ENCODE data around the gene RB1.

The RB1 gene

DNA sequence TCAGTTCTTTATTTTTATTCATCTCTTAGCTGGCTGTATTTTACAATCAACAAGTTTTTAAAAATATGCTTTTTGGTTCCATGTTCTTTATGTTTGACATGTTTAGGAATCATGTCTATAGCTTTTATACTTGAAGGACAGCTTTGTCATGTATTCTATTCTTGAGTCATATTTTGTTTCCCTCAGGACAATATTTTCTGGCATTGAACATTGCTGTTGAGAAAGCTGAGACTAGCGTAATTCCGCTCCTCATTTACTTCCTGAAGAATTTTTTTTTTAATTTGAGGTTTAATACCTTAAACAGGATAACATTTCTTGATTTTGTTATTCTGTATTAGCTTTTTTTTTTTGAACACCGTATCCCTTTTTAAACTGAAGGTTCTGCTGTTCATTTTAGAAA is 53.2 kb downstream of the RB1 start:
- no peak for DNase-seq

DNA sequence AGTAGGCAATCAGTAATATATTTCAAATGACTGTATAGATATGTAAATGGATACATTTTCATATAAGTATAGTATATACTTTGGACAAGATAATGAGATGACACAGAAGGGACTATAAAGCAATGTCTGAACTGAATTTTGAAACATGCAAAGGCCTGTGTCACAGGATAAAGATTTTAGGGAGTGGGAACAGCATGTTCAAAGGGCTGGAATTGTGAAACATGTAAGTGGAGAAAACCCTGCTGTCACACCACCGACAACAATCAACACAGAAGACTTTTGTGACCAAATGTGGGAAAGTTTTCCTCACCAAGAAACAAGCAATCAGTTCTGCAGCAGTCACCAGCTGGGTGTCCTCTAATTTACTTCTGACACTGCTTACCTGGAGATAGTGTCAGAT is 66.4 kb downstream of the RB1 start:
- DNase-seq, result no peak

DNA sequence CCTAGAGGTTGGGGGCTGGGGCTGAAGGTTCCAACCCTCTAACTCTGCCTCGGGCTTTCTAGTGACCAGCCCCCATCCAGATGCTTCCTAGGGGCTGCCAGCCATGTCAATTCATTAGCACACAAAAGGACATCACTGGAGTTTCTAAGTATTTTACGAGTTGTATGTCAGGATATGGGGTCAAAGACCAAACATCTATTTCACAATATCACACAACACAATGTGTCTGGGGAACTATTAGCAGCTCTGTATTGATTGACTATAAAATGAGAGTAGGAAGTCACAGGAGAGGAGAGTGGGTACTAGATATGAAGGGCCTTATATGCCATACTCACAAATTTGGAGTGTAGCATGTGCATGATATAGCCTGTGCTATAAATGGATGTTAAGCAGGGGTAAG is 67.3 kb downstream of the RB1 start:
- DNase-seq, result no peak

- no peak for DNase-seq
These were observed 74.3 kb downstream of the RB1 start for GRCh38 chr13:48377857-48378256.

DNA sequence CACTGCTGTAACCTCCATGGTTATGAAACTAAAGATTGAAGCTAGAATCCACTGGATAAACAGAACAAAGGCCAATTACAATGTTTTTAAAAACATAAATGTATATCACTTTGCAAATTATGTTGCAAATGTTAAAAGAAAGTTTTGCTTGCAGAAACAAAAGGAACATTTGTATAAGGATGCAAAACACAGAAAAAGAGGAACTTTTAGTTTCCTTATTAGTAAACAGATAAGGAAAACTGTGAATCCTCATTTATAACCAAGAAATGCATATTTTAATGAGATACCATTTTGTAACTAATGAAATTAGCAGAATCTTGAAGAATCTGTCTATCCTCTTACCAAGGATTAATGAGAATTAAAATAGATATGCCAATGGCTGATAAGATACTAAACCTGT is 77.0 kb downstream of the RB1 start:
- DNase-seq, result no peak

- no peak for DNase-seq
These were observed 79.8 kb downstream of the RB1 start for GRCh38 chr13:48383384-48383783.

- DNase-seq, result no peak
These were observed 83.3 kb downstream of the RB1 start for GRCh38 chr13:48386816-48387215.

- no peak for DNase-seq
These were observed 87.7 kb downstream of the RB1 start for GRCh38 chr13:48391257-48391656.

DNA sequence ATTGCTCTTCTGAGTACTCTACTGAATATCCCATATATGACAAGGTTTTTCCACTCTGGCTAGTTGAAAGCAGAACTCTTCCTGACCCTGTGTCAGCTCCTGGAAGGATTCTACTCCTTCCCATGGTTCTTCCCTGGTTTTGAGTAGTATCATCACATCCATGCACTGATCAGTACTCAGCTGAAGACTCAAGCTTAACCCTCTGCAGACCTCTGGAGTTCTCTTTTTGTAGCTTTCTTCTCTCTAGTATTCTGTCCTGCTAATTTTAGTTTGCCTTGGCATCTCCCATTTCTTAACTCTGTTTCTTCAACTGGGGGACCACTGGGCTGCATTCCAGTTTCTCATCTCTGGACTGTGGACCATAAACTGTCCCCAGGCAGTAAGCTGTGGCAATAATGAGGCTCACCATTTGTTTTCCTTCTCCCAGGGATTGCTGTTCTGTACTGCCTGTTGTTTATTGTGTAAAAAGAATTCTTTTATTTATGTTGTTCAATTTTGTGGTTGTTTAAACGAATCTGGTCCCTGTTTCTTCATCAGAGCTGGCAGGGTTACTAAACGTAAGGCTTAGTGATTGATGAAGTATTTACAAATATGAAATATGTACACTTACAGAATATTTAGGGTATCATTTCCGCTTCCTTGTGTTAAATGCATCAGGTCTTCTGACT is 89.6 kb downstream of the RB1 start:
- DNase-seq, result no peak

DNA sequence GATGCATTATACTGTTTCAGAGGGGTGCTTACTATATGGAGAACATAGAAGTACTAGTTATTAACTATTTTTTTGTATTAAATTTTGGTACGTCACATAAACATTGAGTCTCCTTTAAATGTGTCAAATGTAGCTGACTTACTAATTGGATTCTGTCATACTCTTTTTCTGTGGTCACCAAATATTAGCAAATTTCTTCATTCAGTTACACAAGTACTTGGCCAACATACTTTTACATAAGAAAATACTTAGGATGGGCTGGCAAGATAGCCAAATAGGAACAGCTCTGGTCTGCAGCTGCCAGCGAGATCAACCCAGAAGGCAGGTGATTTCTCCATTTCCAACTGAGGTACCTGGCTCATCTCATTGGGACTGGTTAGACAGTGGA is 90.1 kb downstream of the RB1 start:
- DNase-seq, result no peak

- no peak for DNase-seq
These were observed 94.2 kb downstream of the RB1 start for GRCh38 chr13:48397744-48398143.

- DNase-seq, result no peak
These were observed 95.0 kb downstream of the RB1 start for GRCh38 chr13:48398450-48399095.

- DNase-seq, result no peak
These were observed 96.6 kb downstream of the RB1 start for GRCh38 chr13:48400090-48400694.

DNA sequence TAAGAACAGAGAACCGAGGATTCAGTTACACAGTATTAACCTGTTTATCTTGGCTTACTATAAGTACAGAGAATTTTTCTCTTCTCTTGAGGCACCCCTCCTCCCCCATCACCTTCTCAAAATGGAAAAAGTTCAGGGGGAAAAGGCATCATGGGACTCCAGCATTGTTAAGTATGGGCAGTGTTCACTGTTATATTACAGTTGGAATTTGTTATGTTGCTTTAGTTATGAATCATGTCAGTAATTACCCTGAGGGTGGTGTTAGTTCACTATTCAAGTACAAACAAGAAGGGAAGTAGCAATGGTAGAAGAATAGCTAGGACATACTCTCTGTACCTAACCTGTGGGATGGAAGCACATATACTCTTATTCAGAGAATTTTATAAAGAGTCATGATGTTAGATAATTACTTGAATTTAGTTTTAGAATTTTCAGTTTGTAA is 97.3 kb downstream of the RB1 start:
- no peak for DNase-seq

- no peak for DNase-seq
These were observed 97.9 kb downstream of the RB1 start for GRCh38 chr13:48401480-48401879.

DNA sequence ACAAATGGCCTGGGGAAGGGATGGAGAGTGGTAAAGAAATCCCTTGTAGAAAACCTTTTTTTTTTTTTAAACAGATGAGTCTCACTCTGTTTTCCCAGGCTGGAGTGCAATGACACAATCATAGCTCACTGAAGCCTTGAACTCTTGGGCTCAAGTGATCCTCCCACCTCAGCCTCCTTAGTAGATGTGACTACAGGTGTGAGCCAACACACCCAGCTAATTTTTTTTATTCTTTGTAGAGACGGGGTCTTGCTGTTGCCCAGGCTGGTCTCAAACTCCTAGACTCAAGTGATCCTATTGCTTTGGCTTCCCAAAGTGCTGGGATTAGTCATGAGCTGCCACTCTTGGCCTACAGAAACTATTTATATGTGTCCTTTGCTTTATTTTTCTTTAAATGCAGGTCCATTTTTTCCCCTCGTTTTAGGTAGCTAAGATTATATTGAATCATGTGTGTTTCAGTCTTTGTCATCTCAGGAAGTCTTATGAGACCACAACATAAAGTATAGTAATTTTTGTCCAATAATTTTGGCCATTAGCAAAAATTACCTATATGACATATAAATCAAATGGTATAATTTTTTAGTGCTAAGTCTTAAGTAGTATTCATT is 98.9 kb downstream of the RB1 start:
- no peak for DNase-seq

DNA sequence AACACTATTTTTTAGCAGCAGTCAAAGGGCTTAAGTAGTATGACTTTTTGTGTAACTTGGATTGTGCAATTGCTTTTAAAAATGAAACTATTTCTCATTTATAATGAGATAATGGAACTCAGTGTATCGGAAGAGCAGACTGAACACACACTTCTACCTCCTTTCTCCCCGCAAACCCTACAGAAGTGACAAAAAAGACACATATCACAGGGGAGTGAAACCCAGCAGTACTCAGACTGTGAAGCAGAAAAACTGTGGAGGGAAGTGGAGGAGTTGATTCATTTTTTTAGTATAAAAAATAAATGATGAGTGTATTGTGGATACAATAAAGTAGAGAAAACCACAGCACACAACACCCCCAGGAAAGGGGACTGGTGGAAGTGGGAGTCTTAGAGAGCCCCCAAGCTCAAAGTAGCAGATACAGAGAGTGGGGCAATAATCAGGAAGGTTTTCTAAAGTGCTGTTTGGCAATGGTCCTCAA is 99.6 kb downstream of the RB1 start:
- no peak for DNase-seq

- no peak for DNase-seq
These were observed 100.4 kb downstream of the RB1 start for GRCh38 chr13:48403913-48404312.

DNA sequence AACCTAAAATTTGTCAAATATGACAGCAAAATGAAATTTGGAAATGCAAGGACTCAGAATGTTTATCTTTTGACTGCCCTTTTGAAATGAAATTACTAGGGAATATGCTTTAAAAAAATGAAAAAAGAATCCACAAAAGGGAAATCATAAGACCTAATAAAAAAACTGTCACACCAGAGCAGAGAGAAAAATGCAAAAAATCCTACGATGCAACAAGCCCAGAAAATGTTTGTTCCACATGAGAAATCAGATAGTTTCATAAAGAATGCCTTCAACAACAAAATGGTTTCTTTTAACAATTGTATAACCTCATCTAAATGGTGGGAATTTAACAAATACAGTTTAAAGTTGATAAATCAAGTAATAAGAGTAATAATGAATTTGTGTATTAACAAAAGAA is 101.4 kb downstream of the RB1 start:
- DNase-seq, result no peak

- DNase-seq, result no peak
These were observed 102.3 kb downstream of the RB1 start for GRCh38 chr13:48405875-48406274.

DNA sequence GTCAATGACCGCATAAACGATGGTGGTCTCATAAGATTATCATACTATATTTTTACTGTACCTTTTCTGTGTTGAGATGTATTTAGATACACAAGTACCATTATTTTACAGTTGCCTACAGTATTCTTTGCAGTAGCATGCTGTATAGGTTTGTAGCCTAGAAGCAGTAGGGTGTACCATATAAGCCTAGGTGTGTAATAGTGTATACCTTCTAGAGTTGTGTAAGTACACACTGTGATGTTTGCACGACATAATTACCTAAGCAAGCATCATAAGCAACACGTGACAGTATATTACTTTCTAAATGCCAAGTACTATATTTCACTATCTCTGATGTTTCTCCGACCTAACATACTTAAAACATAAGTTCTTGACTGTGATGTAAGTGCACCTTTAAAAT is 106.6 kb downstream of the RB1 start:
- no peak for DNase-seq

GRCh38 chr13:48411147-48411794 is 107.7 kb downstream of the RB1 start:
- DNase-seq, result no peak

DNA sequence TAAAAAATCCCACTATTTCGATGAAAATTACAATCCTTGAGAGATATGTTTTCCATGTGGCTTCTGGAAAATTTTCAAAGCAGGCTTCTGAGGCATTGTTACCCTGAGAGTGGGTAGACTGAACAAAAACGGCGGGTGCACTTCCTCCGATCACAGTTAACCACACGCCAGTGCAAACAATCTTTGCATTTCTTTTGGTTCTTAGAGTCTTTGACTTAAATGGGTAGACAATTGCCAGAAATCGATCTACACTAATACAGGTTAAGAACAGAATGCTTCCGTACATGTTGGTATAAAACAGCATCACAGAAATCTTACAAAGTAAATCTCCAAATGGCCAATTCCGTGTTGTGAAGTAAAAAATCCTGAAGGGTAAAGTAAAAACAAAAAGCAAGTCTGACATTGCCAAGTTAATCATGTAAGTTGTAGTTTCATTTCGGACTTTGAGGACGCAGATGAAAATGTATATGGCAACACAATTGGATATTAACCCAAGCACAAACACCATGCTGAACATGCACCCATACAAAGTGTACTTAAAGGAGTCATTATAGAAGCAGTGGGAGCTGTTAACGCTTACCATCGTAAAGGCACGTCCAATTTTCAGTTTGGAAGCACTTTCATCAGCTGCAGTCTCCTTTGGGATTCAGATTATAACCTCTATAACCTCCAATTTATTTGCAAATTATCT is 108.4 kb downstream of the RB1 start:
- DNase-seq, result no peak
